HEK293 (cell line): ENCODE data around the gene CPN2.

Experiments
- BCL11A ChIP-seq: fragments of 450-650 bp; formaldehyde crosslinking; IDR thresholded peaks from 2 replicates; pipeline ENCODE4 v1.5.1; 2016; ENCODE audit warnings: low read depth, missing biosample characterization, missing genetic modification characterization
- CTCF ChIP-seq: fragments of 450-650 bp; formaldehyde crosslinking; IDR thresholded peaks from 2 replicates; pipeline ENCODE4 v1.5.1; 2016; ENCODE audit warnings: missing biosample characterization, missing genetic modification characterization
- PRDM2 ChIP-seq: fragments of 450-650 bp; formaldehyde crosslinking; IDR thresholded peaks from 2 replicates; pipeline ENCODE4 v1.5.1; 2016; ENCODE audit warnings: missing biosample characterization, missing genetic modification characterization, borderline replicate concordance
- ZBTB1 ChIP-seq: fragments of 450-650 bp; formaldehyde crosslinking; IDR thresholded peaks from 2 replicates; pipeline ENCODE4 v1.5.1; 2016; ENCODE audit warnings: missing biosample characterization, missing genetic modification characterization
- ZNF274 ChIP-seq, 2 experiments: fragments of 200-500 bp in 1 of 2; fragments of 450-650 bp in 1 of 2; sonication (Bioruptor generic) in 1 of 2; formaldehyde crosslinking in 1 of 2; IDR thresholded peaks; 2 replicates each; pipeline versions ENCODE4 v1.5.1 to v1.6.1; 2014 to 2016; ENCODE audit warnings: borderline replicate concordance in 1 of 2, inconsistent platforms in 1 of 2, low read length in 1 of 2, missing biosample characterization in 1 of 2, missing genetic modification characterization in 1 of 2
- ZNF555 ChIP-seq: fragments of 450-650 bp; formaldehyde crosslinking; conservative IDR thresholded peaks from 2 replicates; pipeline ENCODE4 v1.5.1; 2017; ENCODE audit warnings: missing biosample characterization, mild to moderate bottlenecking, missing genetic modification characterization, inconsistent platforms

- TF ChIP-seq ZBTB1 (tag by site-specific recombination) = no peak
- no peak for TF ChIP-seq ZNF555 (tag by site-specific recombination)
- no peak for TF ChIP-seq PRDM2 (tag by site-specific recombination)
- no peak for TF ChIP-seq CTCF (tag by site-specific recombination)
- TF ChIP-seq ZNF274 (IDR thresholded peaks at IDR 0.05; ENCODE audit: low read length) = no peak
- TF ChIP-seq ZNF274 (tag by site-specific recombination; IDR thresholded peaks at IDR 0.05; ENCODE audit: borderline replicate concordance) = no peak
- TF ChIP-seq BCL11A (tag by site-specific recombination) = no peak
Measured at GRCh38 chr3:194312743-194313281, 38.3 kb downstream of the CPN2 start.
